UCSD-AML1 (cell line): ENCODE measurements around the gene SLC6A7.

Experiments used
- DNase-seq: peaks from one replicate; lab custom pipeline; 2025; ENCODE audit not compliant: unreplicated experiment; lab: John Stamatoyannopoulos, UW

SLC6A7 gene

GRCh38 chr5:150172556-150172955 is 17.3 kb upstream of the SLC6A7 start:
- DNase-seq, result no peak

DNA sequence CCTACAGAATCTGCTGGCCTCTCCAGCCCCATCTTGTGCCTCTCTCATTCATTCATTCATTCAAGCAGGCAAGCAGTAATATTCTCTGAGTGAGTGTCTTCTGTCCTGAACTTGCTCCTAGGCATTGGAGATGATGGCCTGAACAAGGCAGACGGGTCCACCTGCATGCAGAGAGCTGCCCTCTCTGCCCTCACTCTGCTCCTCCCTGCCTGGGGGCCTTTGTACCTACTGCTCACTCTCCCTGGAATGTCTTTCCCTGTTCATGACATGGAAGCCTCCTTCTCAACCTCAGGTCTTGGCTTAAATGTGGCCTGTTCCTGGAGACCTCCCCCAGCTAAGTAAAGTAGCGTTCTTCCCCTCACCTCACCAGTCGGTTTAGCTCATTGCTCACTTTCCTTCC is 16.7 kb upstream of the SLC6A7 start:
- no peak for DNase-seq

GRCh38 chr5:150174285-150174684 is 15.6 kb upstream of the SLC6A7 start:
- no peak for DNase-seq

DNA sequence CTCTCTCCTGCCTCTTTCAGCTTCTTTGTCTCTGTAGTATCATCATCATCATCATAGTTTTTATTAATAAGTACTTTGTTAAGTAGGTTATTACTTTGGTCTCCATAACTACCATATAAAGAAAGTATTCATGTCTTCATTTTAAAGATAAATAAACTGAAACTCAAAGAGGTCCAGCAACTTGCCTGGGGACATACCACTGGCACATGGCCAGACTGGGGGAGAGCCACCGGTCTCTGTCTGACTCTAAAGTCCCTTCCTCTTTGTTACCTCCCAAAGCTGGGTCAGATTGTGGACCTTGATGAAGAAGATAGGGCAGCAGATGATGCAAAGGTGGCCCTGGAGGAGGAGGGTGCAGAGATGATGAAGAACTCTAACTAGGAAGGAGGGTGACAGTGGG is 14.8 kb upstream of the SLC6A7 start:
- DNase-seq, result no peak

- DNase-seq, result peak; percentile 42
These were observed 14.3 kb upstream of the SLC6A7 start for GRCh38 chr5:150175536-150175935.

DNA sequence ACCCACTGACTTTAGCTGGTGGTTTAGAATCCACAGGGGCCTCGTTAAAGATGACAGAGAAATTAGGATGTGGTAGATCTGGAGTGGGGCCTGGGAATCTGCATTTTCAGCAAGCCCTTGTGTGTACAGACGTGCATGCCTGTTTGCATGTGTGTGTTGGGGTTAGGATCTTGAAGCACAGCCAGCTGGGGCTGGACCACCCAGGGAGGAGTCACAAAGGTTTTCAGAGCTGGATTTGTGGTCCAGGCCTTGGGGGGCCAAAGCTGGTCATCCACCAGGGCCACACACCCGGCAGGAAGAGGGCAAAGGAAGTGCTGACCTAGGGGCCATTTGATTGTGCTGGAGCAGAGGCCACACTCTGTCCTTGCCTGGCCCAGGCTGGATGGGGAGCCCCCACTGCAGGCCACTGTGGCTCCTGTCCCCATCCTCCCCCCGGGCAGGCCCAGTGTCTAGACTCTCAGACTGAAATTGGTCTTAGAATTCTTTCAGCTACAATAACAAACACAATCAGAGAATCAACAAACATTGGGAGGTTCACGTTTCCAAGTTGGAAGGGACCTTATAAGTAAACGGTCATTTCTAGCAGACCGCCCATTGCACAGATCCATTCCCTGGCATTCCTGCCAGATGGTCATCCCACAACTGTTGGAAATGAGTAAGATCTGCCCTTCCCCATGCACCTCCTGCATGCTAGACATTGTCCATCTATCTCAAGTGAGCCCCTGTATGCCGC is 13.0 kb upstream of the SLC6A7 start:
- no peak for DNase-seq

- no peak for DNase-seq
These were observed 12.1 kb upstream of the SLC6A7 start for GRCh38 chr5:150177721-150178120.

GRCh38 chr5:150178262-150178661 is 11.6 kb upstream of the SLC6A7 start:
- no peak for DNase-seq

DNA sequence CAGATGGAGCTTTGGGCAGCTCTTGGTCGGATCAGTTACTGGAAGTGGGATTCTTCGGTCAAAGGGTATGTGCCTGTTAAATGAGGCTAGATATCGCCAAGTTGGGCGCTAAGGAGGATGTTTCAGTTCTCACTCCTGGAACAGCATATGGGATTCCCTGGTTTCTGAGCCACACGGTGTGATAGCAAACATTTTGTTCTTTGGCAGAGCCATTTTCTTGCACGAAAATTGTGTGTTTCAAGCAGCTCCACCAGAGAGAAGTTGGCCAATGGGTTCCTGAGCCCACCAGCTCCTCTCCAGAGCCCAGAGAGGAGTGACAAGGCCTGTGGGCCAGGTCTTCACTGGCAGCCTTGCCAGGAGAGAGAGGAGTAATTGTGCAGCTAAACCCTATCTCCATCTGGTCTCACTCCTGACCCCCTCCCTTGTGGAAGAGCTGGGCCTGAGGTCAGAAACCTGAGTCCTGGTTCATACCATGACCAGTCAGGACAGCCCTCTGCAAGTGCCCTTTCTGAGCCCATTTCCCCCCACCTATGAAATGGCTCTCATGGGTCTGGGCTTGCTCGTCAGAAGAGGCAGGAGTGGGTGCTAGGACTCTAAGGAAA is 10.7 kb upstream of the SLC6A7 start:
- DNase-seq, result no peak

DNA sequence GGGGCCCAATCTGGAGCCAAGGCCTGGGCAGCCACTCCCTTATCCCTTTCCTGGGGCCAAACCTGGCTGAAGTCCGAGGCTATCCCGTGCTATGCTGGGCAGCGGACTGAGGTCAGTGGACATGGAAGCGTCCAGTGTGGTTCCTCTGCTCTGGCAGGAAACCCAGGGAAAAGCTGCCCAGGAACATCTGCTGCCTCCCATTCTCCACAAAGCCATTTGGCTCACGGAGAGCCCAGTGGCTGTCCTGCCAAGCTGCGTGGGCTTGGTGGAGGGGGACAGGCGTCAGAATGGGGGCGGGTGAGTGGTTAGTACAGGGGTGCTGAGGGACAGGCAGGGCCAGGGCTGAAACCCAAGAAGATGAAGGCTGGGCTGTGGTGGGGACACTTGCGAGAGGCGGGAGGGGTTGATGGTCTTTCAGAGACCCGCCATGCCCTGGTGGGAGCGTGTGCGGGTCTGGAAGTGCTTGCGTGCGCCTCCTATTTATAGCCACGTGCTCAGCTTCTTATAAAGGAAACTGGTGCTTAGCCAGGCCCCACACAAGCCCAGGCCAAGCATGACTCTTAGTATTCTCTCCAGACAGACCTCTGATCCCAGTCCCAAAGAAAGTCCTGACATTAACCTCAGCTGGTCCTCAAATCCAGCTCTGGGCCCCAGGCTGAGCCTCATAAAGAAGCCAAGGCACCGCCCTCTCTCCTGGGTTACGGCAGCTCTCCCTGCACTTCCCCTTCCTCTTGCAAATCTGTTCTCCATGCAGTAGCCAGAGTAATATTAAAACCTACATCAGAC is 9.4 kb upstream of the SLC6A7 start:
- DNase-seq, result peak; percentile 30

GRCh38 chr5:150181027-150181426 is 8.8 kb upstream of the SLC6A7 start:
- no peak for DNase-seq

DNA sequence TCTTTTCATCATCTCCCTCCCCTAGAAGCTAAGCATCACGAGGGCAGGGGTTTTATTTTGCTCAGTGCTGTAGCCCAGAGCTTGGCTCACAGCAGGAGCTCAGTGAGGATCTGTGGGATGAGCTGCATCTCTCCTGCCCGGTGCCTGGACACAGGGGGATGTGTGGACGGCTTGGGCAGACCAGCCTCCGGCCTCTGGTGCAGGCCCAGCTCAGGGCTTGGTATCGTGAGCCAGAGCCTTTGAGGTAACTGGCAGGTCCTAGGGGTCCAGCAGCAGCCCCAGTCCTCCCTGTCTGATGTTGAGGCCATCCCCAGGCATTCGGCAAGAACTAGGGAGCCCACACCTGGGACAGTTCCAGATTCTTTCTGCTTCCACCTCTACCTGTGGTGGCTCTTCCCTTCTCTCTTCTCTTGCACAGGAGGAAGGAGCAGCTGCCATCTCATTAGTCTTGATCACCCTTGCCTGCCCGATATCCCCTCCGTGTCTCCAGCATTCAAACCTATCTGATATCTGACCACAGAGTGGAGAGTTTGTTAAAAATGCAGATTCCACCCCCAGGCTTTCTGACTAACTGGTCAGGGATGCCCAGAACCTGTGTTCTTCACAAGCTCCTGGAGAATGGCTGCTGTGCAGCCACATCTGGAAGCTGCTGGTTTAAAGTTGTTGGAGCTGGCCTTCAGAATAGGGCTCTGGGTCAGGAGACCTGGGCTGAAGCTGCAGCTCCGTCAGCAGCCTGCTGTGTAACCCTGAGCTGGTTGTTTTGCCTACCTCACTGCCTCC is 7.9 kb upstream of the SLC6A7 start:
- no peak for DNase-seq

- no peak for DNase-seq
These were observed 7.1 kb upstream of the SLC6A7 start for GRCh38 chr5:150182774-150183173.

DNA sequence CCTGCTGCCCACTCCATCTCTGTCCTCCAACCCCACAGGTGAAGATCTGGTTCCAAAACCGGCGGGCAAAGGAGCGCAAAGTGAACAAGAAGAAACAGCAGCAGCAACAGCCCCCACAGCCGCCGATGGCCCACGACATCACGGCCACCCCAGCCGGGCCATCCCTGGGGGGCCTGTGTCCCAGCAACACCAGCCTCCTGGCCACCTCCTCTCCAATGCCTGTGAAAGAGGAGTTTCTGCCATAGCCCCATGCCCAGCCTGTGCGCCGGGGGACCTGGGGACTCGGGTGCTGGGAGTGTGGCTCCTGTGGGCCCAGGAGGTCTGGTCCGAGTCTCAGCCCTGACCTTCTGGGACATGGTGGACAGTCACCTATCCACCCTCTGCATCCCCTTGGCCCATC is 6.4 kb upstream of the SLC6A7 start:
- no peak for DNase-seq

- DNase-seq, result no peak
These were observed 5.9 kb upstream of the SLC6A7 start for GRCh38 chr5:150184006-150184405.

GRCh38 chr5:150184990-150185912 is 4.6 kb upstream of the SLC6A7 start:
- DNase-seq, result no peak

GRCh38 chr5:150186137-150186536 is 3.7 kb upstream of the SLC6A7 start:
- no peak for DNase-seq

DNA sequence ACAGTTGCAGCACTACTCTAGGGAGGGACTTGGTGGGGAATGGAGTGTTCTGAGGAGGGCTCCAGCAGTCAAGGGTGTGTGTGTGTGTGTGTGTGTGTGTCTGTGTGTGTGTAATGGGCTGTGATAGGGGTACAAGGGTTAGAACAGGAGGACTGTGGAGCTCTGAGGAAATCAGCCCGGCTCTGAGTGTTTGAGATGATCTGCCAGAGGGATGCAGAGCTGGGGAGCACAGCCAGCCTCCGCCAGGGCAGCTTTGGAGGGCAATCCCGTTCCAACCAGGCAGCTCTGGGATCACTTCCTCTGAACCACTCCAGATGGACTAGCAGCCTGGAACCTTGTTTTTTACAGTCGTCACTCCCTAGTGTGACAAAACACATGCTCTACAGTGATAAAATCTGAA is 3.0 kb upstream of the SLC6A7 start:
- DNase-seq, result no peak

DNA sequence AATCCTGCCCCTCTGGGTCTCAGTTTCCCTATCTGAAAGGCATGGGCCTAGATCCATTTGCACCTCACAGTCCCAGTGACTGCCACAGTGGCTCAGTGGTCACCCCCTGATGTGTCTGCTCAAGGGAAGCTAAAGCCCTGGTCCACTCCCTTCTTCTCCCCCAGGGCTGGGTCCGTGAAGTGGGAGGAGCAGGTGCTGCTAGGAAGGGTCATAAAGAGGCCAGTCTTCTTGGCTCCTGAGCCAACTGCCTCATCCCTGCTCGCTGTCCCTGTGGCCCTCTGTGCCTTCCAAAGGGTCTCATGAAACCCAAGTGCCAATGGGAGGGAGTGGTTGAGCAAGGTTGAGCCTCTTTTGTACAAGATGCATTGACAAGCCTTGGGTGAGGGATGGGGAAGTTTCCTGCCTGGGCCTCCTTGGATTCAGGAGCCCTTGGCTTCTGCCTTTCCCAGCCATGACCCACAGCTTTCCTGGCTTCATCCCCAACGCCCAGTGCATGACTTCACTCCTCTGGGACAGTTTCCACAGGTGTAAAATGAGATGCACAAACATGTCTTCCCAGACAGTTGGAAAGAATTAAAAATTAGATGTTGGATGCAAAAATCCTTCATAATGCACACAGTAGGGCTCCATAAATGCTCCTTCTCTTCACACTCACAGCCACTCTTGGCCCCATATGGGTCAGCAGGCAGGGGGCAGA is 1.6 kb upstream of the SLC6A7 start:
- no peak for DNase-seq

- DNase-seq, result no peak
These were observed 536 bp upstream of the SLC6A7 start for GRCh38 chr5:150189326-150189725.
